Liver (tissue), 3 donors: ENCODE results near the gene TANGO2.

Experiments used
- EGR1 ChIP-seq, 2 donors: IDR thresholded peaks; 2 replicates each; pipeline ENCODE4 v1.6.1; 2016 to 2018; ENCODE audit warnings: antibody characterized with exemption in 2 of 2, low read depth in 2 of 2
- GABPA ChIP-seq, 2 donors: IDR thresholded peaks in 1 of 2; conservative IDR thresholded peaks in 1 of 2; 2 replicates each; pipeline ENCODE4 v1.6.1; 2016; ENCODE audit warnings: antibody characterized with exemption in 2 of 2, mild to moderate bottlenecking in 1 of 2, moderate library complexity in 1 of 2
- TAF1 ChIP-seq: conservative IDR thresholded peaks from 2 replicates; pipeline ENCODE4 v1.6.1; 2016; ENCODE audit warnings: antibody characterized with exemption, mild to moderate bottlenecking
- YY1 ChIP-seq: IDR thresholded peaks from 2 replicates; pipeline ENCODE4 v1.6.1; 2016; ENCODE audit warnings: antibody characterized with exemption, mild to moderate bottlenecking
- TF ChIP-seq, protein P1 (sequence below): fragments of 150-350 bp; IDR thresholded peaks from 2 replicates; pipeline ENCODE4 v1.5.1; 2017; ENCODE audit warnings: improper control_type of control experiment, low read depth, low read length; ENCODE audit not compliant: missing input control
- TF ChIP-seq, protein P2 (sequence below): IDR thresholded peaks from 2 replicates; pipeline ENCODE4 v1.6.1; 2016; ENCODE audit warnings: antibody characterized with exemption, mild to moderate bottlenecking
- donor health status: healthy.
- donor health status: healthy.

DNA sequence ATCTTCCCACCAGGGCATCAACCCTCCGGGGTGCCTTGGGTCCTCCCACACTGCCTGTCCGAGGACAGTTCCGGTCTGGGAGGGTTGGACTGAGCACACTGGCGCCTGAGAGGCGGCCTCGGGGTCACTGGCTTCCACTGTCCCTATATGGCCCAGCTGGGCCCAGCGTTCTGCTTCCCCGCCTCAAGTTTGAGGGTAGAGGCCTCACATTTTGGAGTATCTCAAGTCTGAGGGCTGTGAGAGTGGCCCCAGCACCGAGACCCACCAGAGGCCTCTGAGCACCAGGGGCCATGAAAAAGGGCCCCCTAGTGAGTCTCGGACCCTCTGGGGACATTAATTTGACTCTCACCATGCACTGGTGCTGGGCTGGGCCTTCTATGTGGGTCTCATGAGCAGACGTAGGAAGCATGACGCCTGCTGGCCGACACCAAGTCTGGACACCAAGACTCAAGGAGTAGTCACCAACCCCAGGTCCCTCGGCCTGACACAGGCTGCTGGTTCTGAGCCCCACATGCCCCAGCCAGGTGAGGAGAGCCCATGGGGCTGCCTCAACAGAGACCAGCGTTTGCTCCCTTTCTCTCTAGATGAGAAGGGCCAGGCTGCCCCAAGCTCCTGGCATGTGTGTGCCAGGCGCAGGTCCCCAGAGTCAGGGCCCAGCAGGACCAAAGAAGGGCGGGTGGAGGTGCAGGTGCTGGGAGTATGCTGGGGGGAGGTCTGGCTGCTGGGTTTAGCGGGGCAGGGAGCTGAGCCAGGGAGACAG is 31.8 kb upstream of the TANGO2 start:
- TF ChIP-seq, protein P1, sequence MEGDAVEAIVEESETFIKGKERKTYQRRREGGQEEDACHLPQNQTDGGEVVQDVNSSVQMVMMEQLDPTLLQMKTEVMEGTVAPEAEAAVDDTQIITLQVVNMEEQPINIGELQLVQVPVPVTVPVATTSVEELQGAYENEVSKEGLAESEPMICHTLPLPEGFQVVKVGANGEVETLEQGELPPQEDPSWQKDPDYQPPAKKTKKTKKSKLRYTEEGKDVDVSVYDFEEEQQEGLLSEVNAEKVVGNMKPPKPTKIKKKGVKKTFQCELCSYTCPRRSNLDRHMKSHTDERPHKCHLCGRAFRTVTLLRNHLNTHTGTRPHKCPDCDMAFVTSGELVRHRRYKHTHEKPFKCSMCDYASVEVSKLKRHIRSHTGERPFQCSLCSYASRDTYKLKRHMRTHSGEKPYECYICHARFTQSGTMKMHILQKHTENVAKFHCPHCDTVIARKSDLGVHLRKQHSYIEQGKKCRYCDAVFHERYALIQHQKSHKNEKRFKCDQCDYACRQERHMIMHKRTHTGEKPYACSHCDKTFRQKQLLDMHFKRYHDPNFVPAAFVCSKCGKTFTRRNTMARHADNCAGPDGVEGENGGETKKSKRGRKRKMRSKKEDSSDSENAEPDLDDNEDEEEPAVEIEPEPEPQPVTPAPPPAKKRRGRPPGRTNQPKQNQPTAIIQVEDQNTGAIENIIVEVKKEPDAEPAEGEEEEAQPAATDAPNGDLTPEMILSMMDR, result no peak
- TF ChIP-seq, protein P2, sequence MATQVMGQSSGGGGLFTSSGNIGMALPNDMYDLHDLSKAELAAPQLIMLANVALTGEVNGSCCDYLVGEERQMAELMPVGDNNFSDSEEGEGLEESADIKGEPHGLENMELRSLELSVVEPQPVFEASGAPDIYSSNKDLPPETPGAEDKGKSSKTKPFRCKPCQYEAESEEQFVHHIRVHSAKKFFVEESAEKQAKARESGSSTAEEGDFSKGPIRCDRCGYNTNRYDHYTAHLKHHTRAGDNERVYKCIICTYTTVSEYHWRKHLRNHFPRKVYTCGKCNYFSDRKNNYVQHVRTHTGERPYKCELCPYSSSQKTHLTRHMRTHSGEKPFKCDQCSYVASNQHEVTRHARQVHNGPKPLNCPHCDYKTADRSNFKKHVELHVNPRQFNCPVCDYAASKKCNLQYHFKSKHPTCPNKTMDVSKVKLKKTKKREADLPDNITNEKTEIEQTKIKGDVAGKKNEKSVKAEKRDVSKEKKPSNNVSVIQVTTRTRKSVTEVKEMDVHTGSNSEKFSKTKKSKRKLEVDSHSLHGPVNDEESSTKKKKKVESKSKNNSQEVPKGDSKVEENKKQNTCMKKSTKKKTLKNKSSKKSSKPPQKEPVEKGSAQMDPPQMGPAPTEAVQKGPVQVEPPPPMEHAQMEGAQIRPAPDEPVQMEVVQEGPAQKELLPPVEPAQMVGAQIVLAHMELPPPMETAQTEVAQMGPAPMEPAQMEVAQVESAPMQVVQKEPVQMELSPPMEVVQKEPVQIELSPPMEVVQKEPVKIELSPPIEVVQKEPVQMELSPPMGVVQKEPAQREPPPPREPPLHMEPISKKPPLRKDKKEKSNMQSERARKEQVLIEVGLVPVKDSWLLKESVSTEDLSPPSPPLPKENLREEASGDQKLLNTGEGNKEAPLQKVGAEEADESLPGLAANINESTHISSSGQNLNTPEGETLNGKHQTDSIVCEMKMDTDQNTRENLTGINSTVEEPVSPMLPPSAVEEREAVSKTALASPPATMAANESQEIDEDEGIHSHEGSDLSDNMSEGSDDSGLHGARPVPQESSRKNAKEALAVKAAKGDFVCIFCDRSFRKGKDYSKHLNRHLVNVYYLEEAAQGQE, result no peak
- TF ChIP-seq EGR1 (IDR thresholded peaks at IDR 0.05; ENCODE audit: low read depth in 2 of 2) (no peak), GABPA (IDR thresholded peaks at IDR 0.05 in 1 of 2, conservative IDR thresholded peaks at IDR 0.05 in 1 of 2) (no peak), TAF1 (no peak), YY1 (no peak)
